ENCODE measurements around the gene WDR93.

Gene WDR93

DNA sequence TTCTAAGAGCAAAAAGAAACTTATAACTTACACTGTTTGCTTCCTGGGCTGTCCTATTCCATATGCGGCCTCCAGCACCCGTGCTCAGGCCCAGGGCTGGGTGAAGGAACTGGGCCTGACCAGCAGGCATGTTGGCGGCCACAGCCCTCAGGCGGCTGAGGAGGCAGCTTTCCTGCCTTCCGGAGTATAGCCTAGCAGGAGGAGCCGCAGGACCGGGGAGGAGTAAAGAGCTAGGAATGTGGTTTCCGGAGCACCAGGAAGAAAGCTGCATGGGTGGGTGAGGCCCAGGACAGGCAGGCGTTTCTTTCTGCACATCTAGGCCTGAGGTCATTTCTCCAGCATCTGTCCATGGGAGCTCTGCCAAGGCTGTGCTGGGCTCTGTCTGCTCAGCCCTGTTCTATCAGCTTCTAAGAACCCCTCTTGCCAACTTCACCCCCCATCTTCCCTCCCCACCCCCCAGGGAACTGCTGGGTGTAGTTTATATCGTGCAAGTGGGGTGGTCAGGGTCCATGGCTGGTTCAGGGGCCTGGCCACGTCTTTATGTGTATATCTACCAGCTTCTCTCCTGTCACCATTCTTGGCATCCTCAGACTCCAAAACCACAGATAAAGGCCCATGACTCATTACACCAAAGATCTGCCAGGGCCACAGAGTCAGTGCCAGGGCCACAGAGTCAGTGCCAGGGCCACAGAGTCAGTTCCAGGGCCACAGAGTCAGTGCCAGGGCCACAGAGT, 27.6 kb upstream of the WDR93 start:
- DNase-seq: peak; percentile 80

DNA sequence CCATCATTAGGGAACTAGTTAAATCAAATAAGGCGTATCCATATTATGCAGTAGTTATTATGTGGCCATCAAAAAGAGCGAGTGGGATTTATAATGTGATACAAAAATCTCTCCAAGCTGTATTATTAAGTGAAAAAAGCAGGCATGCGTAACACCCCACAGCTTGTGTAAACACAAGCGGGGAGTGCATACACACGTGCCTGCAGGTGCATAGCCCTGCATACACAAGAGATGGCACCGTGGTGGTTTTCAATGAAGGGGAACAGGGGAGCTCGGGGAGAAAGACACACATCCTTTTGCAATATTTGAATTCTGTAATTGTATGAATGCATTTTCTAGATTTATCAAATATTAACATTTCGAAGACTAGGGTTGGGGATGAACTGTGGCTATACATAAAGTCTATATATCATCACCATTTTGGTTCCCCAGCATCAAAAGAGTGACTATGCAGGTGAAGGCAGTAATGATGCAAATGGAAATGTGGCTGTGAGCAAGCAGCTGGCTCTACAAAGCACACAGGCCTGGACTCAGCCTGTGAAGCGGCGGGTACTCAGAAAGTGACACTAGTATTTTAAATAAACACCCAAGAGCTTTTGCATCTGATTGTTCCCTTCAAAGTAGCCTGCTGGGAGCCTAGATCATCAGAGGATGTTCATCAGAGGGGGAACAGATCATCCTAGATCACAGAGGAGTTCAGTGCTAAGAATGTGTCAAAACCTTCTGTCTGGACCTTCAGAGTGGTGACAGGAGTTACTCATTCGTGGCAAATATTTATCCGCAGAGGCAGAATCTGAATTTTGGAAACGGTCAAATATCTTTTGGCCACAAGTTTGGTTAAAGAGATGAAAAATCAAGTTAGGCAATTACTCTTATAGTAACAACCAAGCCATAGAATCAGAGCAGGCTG, 25.9 kb upstream of the WDR93 start:
- DNase-seq: no peak

GRCh38 chr15:89665449-89666181, 25.0 kb upstream of the WDR93 start:
- peak; percentile 84 for DNase-seq

DNA sequence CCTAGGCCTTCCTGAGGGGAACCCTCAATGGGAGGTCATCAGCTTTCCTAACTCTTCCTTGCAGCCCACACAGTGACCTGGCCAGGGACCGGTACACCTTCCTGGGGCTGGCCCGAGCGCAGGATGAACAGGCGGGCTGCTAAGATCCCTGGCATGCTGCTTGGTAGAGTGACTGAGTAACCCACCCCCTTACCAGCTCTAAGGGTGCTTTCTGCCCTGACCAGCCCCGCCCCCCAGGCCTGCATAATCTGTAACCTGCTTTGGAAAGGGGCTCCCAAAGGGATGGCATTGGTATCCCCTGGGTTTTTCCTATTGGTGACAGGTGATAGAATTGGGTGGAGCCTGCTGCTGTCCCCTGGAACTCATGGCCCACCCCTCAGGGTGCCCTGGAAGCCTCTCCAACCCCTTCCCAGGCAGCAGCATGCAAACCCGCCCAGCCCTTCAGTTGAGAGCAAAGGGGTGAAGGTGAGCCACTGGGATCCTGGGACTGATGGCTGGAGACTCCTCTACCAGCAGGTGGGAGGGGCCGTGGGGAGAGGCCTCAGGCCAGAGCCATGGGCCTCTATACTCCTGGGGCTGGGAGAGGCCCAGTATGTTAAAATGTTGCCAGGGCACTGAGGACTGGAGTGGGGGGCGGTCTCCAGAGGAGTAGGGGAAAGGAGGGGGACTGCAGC, 24.3 kb upstream of the WDR93 start:
- no peak for DNase-seq

DNA sequence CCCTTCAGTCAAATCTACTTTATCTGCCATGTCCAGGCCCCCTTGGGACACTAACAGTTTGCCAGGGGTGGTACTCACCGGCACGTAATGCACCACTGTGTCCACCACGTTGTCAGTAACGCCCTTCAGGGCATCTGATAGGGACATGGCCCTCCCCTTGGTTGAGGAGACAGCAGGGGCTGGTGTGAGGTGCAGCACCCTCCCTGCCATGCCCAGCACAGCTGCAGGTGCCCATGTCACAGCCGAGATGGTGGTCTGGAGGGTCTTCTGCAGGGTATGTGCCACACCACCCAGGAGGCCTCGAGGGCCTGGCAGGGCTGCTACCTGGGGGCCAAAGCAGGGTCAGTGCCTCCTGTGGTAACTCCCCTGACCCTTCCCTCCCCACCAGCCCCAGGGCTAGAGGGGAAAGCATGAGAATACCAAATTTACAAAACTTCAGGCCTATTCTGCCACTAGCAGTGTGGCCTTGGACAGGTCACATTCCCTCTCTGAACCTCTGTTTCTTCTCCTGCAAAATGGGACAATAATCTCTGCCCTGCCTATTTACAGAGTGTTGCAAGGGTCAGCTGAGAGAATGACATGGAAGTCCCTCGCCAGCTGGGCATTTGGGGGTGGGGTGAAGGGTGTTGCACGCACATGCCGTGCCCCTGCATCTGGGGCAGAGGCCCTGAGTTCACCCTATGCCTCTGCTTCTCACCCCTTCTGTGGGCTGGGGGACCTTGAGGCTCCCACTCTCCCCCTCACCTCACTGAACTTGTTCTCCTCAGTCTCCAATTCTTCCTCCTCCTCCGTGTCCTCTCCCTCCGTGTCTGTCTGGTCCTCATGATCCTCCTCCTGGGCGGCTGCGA, 23.5 kb upstream of the WDR93 start:
- DNase-seq: no peak

- DNase-seq: no peak
Observed at GRCh38 chr15:89667706-89667960, 23.0 kb upstream of the WDR93 start.

DNA sequence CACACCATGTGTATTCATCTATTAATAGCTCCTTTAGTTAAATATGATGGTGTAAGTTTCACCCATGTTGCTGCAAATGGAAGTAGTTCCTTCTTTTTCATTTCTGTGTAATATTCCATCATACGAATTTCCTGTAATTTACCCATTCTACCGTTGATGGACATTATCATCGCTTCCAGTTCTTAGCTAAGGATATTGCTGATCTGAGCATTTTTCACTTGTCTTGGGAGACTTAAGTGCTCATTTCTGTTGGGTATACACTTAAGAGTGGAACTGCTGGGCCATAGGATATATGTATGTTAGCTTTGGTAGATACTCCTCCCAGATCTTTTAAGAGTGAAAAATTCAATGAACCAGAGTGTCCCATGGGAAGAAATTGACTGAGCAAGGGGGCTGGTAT, 22.4 kb upstream of the WDR93 start:
- no peak for DNase-seq

DNA sequence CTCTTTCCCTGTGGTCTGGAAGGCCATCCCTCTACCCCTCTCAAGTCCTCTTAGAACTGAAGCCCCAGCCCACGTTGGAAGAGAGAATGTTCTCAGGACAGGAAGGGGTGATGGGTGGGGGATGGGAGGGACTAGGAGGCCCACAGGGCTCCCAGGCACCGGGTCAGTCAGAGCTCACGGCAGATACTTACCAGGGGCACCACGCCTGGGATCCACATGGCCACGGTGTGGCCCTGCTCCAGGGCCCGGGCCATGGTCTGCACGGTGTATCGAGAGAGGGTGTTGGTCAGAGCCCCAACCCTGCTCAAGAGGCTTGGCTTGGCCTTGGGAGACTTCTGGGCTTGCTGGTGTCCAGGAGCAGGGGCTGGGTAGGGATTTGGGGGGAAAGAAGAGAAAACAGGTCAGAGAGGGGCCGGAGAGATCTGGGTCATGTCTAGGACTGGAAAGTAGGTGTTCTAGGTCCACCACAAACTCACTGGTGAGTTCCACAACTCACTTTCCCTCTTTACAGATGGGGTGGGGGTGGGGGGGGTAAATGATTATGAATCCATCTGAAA, 21.2 kb upstream of the WDR93 start:
- no peak for DNase-seq

DNA sequence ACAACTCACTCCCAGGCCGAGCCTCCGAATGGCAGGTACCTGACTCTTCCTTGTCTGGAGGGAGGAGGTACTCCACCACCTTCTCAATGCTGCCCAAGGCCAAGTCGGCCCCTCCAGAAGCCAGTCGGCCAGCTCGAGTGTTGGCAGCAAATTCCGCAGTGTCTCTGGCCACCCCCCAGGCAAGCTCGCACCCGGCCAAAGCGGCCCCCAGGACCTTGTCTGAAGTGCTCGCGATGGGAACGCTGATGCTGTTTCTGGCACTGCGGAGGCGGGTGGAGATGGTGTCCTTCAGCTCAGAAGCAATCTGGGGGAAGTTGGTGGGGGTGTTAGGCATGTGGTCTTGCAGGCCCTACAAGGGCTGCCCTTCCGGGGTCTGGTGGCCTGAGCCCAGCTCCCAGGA, 20.7 kb upstream of the WDR93 start:
- no peak for DNase-seq

DNA sequence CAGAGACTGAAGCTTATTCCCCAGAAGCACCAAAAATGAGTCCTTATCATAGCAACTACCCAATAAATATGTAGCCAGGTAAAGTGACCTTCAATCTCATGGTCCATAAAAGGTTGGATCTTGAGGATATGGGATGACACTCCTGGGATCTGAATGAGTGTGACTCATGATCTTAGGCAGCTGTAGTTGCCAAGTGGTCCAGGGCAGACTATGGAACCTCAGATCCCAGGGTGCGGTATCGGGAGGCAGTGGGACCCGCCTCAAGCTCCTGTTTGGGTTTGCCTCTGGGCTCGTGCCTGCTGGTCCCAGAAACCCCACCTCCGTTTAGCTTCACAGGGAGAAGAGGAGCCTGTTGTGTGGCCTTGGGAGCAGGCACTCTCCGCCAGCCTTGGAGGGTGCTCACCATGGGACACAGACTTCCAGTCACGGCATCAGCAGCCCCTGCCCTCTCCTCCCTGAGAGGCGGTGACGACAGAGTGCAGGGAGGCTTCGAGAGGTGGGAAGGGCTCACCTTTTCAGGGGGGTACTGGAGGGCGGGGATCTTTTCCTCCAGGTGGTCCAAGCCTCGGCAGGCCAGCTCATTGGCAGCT, 19.5 kb upstream of the WDR93 start:
- no peak for DNase-seq

GRCh38 chr15:89671687-89672086, 18.9 kb upstream of the WDR93 start:
- no peak for DNase-seq

DNA sequence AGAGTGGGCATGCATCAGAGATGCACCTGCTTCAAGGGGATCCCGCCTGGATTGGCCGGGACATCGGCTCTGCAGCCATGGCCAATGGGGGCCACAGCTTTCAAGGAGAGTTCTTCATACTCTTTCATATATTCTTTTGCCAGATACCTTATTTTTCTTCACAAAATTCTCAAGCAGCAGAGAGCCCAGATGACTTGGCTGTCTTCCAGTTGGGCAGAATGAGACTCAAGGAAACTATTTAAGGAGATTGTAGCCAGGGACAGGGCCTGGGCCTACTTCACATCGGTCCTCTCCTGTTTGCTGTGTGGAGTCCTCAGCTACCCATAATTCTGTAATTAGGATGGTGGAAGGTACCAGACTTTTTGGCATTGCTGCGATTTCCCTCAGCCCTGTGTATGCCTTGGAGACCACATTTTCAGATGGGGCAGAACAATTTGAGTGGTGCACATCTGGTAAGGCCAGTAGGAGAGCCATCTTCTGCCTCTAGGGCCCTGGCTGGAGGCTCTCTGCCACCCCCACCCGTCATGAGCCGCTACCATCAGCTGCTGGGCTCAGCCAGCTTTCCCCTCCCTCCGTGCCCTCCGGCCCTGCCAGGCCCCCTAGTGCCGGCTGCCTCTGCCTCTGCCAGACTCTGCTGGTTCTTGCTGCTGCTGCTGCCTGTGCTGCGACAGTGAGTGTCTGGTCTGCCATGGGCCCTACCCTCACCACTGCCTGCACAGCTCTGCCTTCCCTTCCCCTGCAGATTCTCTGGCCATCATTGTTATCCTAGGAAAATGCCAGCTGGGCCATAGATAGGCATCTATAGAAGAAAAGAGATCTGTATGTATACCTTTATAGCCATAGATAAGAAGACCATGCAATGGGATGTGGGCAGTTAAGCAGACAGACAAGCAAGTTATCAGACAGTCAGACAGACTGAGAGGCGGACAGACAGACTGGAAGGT, 18.1 kb upstream of the WDR93 start:
- DNase-seq: no peak

DNA sequence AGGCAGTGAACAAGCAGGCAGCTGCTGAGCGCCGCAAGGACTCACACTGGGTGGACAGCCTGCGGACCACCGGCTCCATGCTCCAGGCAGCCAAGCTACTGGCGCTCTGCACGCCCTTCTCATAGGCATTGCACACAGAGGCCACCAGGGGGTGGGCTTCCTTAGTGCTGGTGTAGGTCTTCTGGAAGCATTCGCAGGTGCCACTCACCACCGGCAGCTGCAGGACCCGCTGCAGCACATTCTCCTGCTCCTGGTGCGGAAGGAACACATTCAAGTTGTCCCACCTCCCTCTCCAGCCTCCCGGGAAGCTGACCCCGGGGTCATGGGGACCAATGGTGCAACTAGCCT, 17.5 kb upstream of the WDR93 start:
- no peak for DNase-seq

DNA sequence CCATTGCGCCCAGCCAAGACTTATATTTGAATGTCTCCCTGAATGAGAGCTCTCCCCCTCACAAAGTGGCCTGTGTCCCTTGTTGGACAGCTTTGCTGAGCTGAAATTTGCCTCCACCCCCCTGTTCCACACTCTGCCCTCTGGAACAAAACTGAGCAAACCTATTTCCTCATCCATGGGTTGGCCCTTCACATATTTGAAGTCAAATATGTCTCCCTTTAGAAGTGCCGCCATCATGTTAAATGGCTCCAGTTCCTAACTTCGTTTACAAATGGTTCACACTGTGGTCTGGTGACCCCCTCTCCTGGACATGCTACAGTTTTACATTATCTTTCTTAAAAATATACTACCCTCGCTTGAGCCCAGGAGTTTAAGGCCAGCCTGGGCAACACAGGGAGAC, 16.1 kb upstream of the WDR93 start:
- no peak for DNase-seq

DNA sequence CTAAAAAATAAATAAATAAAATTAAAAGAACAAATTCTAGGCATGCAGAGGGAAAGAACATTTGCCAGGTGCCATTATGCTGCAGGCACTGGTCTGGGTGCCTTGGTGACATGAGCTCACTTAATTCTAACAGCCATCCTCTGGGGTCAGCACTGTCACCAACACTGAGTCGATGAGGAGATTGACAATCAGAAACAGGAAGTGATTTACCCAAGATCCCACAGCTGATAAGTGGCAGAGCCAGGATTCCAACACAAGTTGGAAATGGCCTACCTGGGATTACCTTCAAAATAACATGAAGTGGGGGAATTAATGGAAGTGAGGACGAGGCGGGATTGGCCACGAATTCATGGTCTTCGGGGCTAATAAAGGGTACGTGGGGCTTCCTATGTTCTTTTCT, 15.0 kb upstream of the WDR93 start:
- DNase-seq: no peak

GRCh38 chr15:89677381-89677780, 13.2 kb upstream of the WDR93 start:
- DNase-seq: no peak

DNA sequence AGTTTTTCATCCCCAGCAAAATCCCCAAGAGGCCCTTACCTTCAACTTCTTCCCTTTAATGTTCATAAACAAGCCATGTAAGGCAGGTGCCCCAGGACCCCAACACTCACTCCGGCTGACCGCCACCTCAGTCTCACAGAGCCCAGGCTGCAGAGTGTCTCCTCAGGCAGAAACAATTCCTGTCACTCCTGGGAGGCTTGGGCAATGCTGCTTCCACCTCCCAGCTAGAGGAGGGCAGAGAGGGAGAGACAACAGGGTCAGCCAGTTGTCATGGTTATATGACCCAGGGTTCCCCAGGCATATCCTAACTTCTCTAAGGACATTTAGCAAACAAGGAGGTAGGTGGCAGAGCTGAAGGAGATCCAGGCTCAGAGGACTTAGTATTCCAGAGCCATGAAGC, 11.4 kb upstream of the WDR93 start, which contains the start of gene PLIN1:
Gene PLIN1 (minus strand): TSS at position 156 of the 400 bp plus-strand sequence. CDS start 1,878 bp downstream, outside the sequence.
- no peak for DNase-seq

DNA sequence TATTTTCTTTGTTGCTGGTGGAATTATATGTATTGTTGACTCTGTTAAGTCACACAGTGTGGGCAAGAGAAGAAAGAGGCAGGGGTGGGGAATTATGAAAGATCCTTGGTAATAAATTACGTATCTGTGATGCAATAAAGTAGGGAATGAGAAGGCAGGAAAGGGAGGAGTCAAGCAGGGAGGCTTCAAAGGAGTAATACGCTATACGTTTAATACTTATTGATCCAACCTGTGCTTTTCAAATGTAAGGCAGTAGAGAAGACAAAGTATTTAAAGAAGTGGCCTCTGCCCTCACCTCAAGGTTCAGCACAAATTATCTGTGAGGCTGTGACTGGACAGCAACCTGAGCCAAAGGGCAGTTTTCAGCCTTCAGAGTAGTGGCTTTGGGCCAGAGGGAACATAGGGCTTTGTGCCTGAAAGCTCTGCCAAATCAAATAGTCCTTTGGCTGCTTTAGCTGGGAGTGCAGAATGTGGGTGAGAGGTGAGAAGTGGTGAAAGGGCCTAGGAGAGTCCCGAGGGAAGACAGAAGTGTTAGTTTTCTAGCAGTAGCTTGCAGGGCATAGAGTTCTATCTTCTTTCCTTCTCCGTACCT, 10.2 kb upstream of the WDR93 start:
- no peak for DNase-seq

DNA sequence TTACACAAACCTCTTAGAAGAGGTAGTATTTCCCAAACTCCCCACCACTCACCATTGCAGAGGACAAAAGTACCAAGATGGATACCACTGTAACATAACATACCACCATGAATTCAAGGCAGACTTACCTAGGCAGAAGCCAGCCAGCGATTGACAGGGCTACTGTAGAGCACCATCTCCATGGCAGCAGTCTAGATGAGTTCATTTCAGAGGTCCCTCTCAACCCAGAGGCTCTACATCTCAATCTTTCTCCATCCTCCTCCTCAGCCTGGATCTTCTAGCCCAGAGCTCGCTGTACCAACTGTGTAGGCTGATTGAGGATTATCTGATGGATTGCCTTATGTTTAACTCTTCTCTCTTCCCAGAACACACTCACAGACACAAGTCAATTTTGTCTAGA, 9.5 kb upstream of the WDR93 start:
- no peak for DNase-seq

DNA sequence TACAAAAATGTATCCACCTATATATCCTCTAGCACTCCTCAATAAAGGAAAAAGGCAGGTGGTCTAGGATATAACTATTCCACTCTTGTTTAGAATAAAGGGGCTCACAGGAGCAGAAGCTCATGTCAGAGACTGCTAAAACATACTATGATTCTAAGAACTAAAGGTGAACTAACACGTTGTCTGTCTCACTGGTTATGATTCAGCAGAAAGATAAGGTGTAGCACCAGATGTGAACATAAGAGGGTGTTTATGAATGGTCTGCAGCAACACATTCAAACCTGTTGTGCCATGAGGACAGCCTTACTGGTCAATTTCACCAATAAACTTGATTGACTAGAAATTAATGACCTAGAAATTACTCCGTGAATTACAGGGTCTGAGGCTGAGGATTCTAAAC, 4.6 kb upstream of the WDR93 start:
- DNase-seq: no peak
